Measurements from ENCODE around the gene RELL2. TPM values are rescaled to one million over a fixed set of nuclear protein-coding genes. Genes with fewer than 3 reads are reported as not detected.

Gene RELL2
- total RNA-seq, 1 donor from 2014 or later: 16.8 TPM

DNA sequence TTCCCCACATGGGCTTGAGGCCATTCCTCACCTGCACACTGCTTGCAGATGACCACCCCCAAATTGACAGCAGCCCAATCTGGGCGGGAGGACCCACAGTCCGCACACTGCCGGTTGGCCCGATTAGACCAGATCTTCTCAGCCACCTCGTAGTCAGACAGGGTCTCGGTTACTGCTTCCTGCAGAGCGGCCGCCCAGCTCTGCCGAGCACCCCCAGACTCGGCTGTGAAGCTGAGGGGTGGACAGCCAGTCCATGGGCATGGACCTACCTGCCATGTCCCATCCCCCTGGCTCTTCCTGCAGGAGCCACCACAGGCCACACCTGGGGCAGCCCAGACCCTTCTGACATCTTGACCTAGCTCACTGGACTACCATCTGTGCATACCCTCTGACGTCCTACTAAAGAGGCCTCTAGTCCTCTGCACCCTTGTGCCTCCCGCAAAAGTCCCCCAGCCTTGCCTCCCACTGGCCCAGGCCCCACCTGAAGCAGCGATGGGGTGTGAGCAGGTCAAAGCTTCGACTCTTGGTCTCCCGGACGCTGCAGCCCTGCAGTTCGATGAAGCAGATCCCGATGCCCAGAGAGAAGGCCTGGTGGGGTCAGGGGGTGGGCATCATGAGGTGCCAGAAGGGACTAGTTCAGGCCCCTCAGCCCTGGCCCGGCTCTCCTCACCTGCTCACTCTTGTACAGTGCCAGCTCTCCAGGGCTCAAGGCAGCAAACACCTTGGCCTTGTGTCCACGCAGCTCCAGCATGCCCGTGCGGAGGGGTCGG is 35.5 kb downstream of the RELL2 start:
- Mint-ChIP-seq H3K27me3 (peaks cover 4% of the 10 kb centered on the region), H3K4me1 (no peaks in the 10 kb centered on the region), H3K27ac (no peak overlapping the region), H3K4me3 (no peak overlapping the region), H3K36me3 (ENCODE audit: low read depth) (no peaks in the 10 kb centered on the region), H3K9me3 (no peaks in the 10 kb centered on the region)
- TF ChIP-seq CTCF (IDR thresholded peaks at IDR 0.05): no peak
- DNase-seq: no peak
- intact Hi-C loops (cut with micrococcal nuclease): no loop called here
- CTCF ChIA-PET: no interaction called here
- POLR2A ChIA-PET: no interaction called here
- ATAC-seq (ENCODE audit: low read depth): no peak

DNA sequence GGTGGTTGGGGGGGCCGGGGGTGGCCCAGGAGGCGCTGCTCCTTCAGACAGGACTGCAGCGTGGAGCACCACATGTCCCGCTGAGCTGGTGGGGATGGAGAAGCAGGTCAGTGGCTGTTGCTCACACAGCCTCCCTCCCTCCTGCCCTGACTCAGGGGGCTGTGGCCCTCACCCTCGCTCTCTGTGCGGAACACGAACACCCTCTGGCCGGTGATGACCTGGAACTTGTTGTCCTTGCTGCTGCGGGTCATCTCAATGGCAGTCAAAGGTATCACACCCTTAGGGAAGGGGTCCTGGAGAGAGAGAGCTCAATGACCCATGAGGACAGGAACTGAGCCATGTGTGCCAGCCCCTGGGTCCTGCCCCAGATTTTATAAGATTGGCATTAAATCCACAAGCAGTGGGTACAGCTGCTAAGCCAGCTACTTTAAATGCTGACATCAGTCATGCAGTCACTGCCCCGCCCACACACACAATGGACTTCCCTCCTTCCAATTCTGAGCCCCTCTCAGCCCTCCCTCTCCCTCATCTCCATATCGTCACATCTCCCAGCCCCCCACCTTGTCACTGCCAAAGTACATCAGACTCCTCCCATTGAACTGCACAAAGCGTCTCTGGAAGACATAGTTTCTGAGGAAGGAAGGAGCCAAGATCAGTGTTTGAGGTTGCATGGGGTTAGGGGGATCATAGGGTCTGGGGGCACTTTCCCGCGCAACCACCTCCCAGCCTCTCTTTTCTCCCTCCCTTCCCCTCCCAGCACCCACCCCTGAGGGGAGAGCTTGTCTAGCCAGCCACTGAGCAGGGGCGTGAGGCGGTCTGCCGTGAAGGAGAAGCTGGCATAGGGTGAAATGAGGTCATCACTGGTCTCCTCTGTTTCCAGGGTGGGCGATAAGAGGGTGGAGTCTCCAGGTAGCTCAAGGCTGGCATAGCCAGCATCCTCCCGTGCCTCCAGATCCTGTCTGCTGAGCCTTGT is 36.3 kb downstream of the RELL2 start:
- no peak overlapping the region for H3K4me3 Mint-ChIP-seq
- DNase-seq (no peak), ATAC-seq (ENCODE audit: low read depth) (no peak)
- H3K4me1 Mint-ChIP-seq: no peaks in the 10 kb centered on the region
- CTCF ChIA-PET: no interaction called here
- no peak for TF ChIP-seq CTCF (IDR thresholded peaks at IDR 0.05)
- POLR2A ChIA-PET: no interaction called here
- intact Hi-C loops (cut with micrococcal nuclease): no loop called here
- H3K9me3 Mint-ChIP-seq: no peaks in the 10 kb centered on the region
- H3K27me3 Mint-ChIP-seq: peaks cover 4% of the 10 kb centered on the region
- no peak overlapping the region for H3K27ac Mint-ChIP-seq
- no peaks in the 10 kb centered on the region for H3K36me3 Mint-ChIP-seq (ENCODE audit: low read depth)

GRCh38 chr5:141674747-141675146 is 38.0 kb downstream of the RELL2 start:
- ChIA-PET POLR2A (no interaction called here), CTCF (no interaction called here)
- no peaks in the 10 kb centered on the region for H3K36me3 Mint-ChIP-seq (ENCODE audit: low read depth)
- H3K9me3 Mint-ChIP-seq: no peaks in the 10 kb centered on the region
- H3K27ac Mint-ChIP-seq: no peak overlapping the region
- peaks cover 3% of the 10 kb centered on the region for H3K27me3 Mint-ChIP-seq
- no peak overlapping the region for H3K4me3 Mint-ChIP-seq
- H3K4me1 Mint-ChIP-seq: no peaks in the 10 kb centered on the region
- intact Hi-C loops (cut with micrococcal nuclease): no loop called here
- ATAC-seq (ENCODE audit: low read depth) (no peak), DNase-seq (no peak)
- TF ChIP-seq CTCF (IDR thresholded peaks at IDR 0.05): no peak

DNA sequence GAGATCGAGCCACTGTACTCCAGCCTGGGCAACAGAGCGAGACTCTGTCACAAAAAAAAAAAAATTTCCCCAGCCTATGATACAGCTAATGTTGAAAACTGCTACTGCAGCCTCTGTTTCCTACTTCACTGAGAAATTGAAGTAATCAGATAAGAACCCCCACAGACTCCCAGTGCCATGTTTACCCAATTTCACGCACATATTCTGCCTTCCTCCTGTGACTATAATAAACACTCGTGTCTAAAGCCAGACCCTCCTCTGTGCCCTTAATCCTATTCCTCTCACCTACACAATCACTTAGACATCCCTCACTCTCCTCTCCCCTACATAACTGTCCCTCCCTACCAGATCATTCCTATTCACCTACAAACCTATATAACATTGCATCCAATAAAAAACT is 38.9 kb downstream of the RELL2 start:
- no peak overlapping the region for H3K27ac Mint-ChIP-seq
- H3K4me3 Mint-ChIP-seq: no peak overlapping the region
- ChIA-PET CTCF (interaction anchor here (1.2 kb wide), 1 partner anchor 285 kb away, joined by 4 read pairs; no protein-coding TSS in a partner anchor), POLR2A (no interaction called here)
- DNase-seq: no peak
- H3K27me3 Mint-ChIP-seq: peaks cover 3% of the 10 kb centered on the region
- no peak for ATAC-seq (ENCODE audit: low read depth)
- intact Hi-C loops (cut with micrococcal nuclease): no loop called here
- TF ChIP-seq CTCF (IDR thresholded peaks at IDR 0.05): no peak
- no peaks in the 10 kb centered on the region for H3K9me3 Mint-ChIP-seq
- no peaks in the 10 kb centered on the region for H3K4me1 Mint-ChIP-seq
- H3K36me3 Mint-ChIP-seq (ENCODE audit: low read depth): no peaks in the 10 kb centered on the region

GRCh38 chr5:141677415-141677814 is 40.6 kb downstream of the RELL2 start:
- POLR2A ChIA-PET: no interaction called here
- peaks cover 8% of the 10 kb centered on the region for H3K4me1 Mint-ChIP-seq
- intact Hi-C loops (cut with micrococcal nuclease): no loop called here
- H3K9me3 Mint-ChIP-seq: no peaks in the 10 kb centered on the region
- ATAC-seq (ENCODE audit: low read depth): no peak
- CTCF ChIA-PET: no interaction called here
- no peak overlapping the region for H3K4me3 Mint-ChIP-seq
- no peak overlapping the region for H3K27ac Mint-ChIP-seq
- H3K27me3 Mint-ChIP-seq: peaks cover 3% of the 10 kb centered on the region
- no peak for TF ChIP-seq CTCF (IDR thresholded peaks at IDR 0.05)
- no peaks in the 10 kb centered on the region for H3K36me3 Mint-ChIP-seq (ENCODE audit: low read depth)
- no peak for DNase-seq
